ENCODE data around the gene RRAGD.

The RRAGD gene, protein sequence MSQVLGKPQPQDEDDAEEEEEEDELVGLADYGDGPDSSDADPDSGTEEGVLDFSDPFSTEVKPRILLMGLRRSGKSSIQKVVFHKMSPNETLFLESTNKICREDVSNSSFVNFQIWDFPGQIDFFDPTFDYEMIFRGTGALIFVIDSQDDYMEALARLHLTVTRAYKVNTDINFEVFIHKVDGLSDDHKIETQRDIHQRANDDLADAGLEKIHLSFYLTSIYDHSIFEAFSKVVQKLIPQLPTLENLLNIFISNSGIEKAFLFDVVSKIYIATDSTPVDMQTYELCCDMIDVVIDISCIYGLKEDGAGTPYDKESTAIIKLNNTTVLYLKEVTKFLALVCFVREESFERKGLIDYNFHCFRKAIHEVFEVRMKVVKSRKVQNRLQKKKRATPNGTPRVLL

DNA sequence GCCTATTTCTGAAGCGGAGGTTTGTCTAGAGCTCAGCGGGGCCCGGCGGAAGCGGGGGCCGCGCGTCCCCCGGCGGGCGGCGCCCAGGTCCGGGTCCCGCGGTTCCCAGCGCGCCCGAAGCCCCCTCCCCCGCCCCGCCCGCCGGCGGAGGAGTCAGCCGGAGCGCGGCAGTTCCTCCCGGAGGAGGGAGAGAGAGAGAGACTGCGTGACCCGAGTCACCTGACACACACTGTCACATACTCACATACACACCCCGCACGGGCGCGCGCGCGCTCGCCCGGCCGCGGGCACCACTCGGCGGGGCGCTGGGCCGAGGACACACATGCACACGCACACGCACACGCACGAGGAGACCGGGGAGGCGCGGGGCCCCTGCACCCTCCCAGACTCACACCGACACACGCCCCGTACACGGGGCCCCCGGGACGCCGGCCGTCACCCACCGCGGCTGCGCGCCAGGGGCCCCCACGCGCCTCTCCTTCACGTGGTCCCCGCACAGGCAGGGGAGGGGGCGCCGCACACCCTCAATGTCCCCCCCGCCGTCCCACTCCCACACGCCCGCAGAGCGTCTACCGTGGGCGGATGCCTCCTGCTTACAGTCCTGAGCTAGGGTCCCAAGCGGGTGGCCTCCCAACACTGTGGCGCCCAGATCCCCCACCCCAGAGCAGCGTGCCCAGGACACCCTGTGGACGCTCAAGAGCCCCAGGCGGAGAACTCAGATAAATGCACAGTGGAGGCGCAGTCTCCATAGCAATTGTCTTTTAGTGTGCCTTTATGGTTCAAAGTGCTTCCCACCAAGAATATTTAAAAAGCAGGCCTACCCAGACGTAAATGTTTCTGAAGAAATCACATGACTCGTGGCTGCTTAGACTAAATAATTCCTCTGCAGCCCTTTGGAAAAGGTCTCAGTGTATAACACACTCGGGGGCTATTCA is at the start of gene RRAGD:
Gene RRAGD, minus strand, starts transcription at position 203 of the 935 bp plus-strand sequence. CDS start 280 bp downstream, outside the sequence.
- FAIRE-seq: no peak

DNA sequence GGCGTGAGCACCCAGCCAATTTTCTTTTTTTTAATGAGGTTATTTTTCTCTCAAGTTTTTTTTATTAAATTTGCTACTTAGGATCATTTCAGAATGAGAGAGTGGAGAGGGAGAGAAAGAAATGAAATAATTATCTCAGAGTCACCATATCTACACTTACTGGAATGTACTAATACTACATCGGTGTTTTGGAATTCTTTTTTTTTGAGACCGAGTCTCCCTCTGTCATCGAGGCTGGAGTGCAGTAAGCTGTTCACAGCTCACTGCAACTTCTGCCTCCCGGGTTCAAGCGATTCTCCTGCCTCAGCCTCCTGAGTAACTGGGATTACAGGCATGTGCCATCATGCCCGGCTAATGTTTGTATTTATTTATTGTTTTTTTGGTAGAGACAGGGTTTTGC is 48.6 kb upstream of the RRAGD start:
- no peak for FAIRE-seq

DNA sequence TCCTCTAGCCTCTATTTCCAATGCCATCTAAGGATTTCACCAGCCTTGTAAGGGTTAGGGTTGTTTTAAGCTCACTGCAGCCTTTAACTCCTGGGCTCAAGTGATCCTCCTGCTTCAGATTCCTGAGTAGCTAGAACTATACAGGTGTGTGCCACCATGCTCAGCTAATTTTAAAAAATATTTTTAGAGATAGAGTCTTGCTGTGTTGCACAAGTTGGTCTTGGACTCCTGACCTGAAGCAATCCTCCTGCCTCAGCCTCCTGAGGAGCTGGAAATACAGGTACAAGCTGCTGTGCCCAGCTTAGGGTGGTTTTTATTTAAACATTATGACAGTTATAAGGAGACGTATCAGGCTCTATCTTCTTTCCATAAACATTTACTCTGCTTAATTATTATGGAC is 47.4 kb upstream of the RRAGD start:
- no peak for FAIRE-seq

DNA sequence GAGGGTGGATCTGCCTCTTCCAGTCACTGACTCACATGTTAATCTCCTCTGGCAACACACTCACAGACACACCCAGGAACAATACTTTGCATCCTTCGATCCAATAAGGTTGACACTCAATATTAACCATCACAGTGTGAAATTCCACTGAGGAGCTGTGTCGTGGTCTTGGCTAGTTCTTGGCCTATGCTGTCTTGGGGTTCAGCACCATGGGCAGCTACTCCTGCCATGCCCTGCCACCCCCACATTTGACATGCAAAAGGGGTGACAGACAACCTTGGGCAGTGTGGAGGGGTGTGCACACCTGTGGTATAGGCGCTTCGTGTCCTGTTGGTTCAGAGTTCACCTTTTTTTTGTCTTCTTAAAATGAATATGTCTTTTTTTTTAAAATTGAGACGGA is 46.6 kb upstream of the RRAGD start:
- FAIRE-seq: no peak

DNA sequence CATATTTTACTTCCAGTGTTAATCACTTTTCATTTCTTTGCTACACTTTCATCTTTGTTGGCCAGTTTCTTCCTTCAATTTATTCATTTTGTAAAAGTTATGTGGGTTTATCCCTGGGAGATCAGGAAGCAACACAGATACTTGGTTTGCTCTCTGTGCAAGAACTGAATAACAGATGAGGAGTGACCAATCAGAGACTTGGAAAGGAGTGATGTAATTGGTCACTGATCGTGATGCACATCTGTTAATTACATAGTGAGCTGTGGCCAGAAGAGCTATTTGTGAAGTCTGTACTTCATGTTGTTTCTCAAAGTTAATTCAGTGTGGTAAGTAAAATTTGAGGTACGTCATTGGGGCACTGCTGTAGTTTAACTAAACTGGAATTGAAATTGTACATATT is 42.2 kb upstream of the RRAGD start:
- no peak for FAIRE-seq

DNA sequence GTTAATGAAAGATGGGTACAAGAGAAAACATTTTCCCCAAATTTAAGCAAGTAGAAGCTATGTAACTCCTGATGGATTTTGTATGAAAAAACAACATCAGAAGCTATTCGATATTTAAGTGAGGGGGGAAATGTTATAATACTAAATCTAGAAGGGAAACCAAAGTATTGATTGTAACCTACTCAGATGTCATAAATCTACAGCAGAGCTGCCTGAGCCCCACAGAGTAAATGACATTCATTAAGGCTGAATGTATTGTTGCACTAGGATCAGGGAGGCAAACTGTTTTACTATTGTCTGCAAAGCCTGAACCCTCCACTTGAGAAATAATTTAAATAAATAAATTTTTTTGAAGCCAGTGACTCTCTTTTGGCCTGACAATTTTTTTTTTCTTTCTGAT is 40.2 kb upstream of the RRAGD start:
- FAIRE-seq: no peak

DNA sequence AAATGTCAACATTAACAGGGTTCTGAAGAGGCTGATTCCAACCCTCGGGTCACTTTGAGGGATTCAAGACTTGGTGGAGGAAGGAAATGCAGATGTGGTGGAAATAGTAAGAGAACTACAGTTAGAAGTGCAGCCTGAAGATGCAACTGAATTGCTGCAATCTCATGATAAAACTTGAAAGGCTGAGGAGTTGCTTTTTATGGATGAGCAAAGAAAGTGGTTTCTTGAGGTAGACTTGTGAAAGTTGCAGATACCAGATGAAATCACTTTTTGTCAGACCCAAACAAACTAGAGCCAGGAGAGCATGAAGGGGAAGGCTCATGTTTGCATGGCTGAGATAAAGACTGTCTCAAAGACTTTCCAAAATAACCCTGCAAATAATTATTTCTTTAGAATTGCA is 37.1 kb upstream of the RRAGD start:
- FAIRE-seq: no peak

DNA sequence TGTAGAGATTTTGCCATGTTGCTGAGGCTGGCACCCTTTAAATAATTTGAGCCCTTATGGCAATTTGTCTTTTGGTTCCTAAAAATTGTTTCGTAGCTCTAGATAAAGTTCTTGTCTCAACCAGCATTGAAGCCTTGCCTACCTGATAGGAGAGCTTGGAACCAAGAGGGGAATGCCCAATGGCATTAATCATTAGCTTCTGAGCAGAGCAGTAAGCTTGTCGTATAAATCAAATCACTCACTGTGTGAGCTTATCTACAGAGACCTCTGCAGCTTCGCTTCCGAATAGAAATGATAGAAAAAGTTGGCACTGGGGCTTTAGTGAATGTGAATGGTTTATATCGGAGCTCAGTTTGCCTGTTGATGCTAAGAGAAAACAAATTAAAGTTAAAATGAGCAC is 31.6 kb upstream of the RRAGD start:
- no peak for FAIRE-seq

DNA sequence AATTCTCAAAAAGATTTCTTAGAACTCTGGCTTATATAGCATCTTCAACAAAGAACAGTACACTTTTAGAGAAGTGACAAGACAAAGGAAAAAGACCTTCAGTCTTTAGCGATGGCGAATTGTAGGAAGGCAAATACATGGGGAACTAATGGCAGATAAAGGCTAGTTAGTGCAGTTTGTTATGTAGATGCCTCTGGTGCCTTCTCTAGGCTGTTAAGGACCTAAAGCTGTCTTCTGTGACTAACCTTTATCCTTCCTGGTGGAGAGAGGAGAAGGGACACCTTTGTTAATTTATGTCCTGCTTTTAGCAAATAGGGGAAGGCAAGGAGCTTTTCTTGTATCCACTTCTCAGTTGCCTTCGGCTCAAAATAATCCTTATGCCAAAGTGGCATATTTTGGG is 28.1 kb upstream of the RRAGD start:
- FAIRE-seq: no peak

DNA sequence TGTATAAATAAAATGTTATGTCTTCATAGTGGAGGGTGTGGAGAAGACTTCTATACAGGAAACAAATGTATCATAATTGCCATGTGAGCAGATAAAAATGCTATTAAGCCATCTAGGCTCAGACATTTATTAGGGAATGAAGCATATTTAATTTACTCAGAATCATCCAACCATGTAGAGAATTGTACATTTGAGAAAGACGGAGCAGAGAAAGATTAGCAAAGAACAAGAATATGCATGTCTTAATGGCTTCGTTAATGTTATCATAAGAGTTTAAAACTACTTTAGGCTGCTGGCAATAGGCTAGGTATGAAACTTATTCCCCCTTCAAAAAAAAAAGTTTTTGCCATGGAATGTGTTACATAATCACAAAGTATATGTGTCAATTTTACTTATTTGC is 26.9 kb upstream of the RRAGD start:
- FAIRE-seq: no peak

DNA sequence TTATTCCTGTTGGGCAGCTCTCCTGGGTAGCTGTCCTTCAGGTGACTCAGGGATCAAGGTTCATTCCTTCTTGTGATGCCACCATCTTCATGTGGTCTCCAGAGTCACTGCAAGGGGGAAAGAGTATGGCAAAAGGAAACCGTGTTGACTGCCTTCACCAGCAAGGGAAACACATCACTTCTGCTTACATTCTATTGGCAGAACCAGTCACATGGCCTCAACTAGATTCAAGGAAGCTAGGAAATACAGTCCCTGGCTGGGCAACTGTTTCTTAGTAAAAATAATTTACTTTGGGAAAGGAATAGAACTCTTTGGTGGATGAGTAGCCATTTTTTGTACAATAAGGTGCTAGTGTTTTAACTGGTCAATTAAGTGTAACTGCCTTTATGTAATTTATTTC is 26.2 kb upstream of the RRAGD start:
- no peak for FAIRE-seq

DNA sequence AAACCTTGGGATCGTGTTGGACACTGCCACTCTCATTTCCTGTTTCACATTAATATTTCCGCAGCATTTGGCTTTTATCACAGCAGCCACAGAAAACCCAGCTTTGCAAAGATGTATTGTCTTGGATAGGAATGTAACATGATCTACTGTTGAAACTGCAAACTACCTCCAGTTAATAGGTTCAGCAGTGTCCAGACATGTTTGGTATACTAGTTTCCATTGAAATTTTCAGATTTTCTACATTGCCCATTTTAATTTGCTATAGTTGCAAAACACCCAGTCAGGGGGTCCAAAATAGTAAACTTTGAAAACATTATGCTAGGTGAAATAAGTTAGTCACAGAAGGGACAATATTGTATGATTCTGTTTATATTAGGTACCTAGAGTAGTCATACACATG is 24.2 kb upstream of the RRAGD start:
- FAIRE-seq: no peak

DNA sequence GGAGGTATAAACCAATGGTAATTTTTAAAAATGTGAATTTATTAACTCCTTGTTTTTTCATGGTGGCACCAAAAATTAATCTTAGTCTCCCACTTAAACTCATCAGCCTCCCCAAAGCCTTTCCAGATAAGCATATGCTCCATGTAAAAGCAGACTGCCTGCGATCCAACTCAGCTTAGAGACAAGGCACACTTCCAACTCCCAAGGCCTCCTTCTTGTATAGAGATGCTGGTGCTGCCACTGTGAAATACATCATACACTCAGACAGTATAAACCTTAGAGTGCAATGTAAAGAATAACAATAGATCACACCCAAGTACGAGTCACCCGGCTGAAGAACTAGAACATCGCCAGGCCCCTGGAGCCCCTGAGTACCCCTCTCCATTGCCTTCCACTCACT is 22.9 kb upstream of the RRAGD start:
- no peak for FAIRE-seq

DNA sequence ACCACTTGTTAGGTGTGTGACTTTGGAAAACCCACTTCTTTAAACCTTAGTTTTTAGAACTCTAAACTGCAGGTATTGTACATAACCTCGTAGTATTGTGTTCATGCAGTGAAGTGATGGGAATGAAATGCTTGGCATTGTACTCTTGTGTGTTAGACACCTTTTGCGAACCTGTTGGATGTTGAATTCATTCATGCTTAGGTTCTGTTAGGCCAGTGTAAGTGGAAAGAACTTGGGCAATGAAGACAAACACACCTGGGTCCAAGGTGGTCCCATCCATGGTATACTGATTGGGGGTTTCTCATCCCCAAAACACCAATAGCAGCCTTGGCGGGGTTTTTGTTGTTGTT is 22.1 kb upstream of the RRAGD start:
- no peak for FAIRE-seq

DNA sequence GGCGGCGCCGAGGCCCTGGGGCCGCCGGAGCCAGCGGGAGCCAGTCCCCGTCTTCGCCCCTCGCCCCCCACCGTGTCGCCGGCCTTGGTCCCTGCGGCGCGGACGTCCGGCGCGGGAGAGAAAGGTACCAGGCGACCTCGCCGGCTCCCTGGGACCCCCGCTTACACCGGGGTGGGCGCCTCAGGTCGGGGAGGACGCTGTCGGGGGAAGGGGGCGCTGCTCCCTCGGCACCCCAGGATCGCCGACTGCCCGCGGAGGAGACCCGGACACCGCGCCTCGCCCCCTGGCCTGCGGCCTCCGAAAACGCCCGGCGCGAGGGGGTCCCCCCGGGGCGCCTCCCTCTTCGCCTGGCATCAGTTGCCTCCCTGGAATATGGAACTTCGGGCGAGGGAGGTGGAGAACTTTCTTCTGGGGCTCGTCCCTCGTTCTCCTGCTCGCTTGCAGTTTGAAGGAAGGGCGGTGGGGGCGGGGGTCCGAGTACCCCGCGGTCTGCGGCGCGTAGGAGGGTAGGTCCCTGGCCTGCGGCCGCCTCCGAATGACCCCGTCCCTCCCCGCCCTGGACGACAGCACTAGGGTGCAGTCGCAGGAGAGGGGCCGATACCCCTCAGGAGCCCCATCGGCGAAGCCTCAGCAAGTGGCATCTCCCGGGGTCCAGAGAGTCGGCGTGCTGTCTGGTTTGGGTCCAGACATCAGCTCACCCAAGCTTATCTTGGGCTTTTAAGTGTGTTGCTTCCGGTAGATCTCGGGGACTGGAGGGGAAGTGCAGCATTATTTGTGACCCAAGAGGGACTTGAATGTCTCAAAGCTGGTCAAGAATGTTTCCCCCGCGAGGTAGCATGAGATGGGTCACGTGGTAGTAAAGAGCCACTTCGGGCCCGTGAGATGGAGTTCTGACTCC is 21.4 kb upstream of the RRAGD start:
- FAIRE-seq: no peak

DNA sequence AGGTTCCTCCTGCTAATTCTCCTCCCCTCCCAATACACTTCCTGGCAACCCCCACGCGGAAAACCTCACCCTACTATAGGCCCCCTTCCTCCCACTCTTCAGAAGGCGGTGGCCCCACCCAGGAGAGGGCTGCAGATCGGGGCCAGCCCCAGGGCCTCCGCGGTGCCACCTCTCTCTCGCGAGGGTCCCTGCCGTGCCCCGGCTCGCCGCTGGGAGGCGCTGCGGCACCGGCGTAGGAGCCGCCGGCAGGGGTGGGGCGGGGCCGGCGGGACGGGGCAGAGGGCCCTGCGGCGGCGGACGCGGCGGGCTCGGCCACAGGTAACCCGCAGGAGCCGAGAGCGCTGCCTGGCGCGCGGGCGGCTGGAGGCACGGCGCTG is 20.8 kb upstream of the RRAGD start, which contains the start of gene ANKRD6:
Gene ANKRD6, plus strand, starts transcription at position 278 of the 377 bp plus-strand sequence. CDS start 133,825 bp downstream, outside the sequence.
- FAIRE-seq: no peak

DNA sequence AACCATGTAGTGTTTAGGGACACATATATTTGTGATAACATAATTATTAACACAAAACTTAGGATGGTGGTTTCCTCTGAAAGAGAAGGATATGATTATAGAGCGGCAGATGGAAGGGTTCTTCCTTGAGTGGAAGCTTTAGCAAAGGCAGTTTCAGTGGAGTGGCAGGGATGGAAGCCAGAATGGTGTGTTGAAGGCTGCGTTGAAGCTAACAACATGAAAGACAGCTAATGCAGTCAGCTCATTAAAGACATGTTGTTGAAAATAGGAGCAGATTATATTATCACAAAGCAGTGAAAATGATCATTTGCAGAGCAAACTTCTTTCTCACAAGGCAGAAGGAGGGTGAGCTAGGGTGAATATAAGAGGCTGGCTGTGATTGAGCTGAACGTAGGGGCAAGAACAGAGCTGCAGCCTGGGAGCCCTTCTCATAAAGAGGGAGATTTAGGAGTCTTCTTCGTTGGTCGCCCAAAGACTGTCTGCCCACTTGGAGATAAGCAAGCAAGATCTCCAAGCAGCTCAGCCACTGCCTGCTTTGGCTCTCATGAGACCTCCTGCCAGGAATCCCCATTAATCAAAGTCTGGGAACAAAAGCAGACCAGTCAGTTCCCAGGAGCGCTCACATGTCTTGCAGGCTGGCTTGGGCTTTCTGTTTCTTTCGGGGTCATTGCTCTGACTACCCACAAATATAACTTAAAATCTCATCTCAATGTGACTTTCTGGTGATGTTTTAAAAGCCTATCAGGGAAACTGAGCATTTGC is 18.3 kb upstream of the RRAGD start:
- no peak for FAIRE-seq

DNA sequence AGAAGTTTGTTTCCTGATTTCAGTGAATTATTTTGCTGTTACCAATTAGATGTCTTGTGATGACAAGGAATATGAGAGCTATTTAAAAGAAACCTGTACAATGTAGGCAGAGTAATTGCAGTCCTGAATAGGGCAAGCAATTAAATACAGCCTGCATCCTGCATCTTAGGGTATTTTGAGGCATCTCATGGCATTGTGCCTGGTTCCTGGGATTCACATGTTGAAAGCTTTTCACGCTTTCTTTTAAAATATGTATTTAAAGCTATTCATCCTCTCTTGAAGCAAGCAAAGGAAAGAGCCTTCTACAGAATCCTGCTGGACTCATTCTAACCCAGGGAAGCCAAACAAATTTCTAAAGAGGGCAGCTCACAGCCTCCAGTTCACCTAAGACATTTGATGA is 4.7 kb upstream of the RRAGD start:
- FAIRE-seq: no peak

DNA sequence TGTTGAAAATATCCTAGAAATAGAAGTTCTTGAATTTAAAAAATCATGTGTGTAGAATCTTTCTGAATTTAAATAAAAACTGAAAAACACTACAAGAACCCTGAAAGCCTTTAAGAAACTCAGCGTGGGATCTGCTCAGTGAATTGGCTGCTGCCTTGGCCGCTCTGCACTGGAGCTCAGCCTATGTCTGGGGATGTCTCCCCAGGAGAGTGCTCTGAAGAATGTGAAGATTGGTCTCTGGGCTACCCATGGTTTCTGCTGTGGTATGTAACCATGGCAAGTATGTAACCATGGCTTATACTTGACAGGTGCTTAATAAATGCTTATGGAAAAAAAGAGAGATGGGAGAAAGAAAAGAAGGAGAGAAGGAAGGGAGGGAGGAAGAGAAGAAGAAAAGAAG is 3.1 kb upstream of the RRAGD start:
- FAIRE-seq: no peak

DNA sequence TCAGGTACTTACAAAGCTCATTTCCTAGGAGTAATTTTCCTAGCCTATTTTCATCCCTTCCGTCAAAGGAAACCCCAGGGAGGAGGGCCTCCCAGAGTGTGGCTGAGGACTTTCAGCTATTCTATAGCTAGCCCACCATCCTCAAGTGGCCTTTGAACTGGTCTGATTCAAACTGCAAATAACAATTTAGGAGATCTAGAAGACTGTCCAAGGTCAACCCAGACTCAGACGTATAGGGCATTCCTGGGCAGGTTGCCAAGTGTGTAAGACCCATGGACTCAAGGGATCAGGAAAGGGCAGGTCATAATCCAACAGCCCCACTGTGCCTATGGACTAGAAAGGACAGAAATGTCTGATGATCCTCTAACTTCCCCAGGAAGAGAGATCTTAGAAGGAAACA is 2.1 kb upstream of the RRAGD start:
- no peak for FAIRE-seq

DNA sequence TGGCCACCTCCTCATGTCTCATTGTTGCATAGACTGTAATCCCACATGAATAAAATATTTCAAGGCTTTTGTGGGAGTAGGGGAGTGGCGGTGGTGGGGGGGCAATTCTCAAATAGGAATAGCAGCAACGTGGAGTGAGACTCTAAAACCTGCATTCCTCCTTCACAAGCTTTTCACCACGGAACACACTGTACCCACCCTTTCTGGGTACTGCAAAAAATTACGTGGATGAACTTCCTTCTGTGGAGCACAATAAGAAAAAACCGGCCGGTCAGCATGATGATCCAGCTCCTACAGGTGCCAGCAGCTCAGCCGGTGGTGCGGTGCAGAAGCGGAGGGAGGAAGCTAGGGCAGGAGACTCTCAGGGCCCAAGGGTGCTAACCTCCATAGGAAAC is 930 bp upstream of the RRAGD start:
- FAIRE-seq: no peak

Measured in islet of Langerhans (tissue), 1 donor.